Measurements from ENCODE around the gene PRDM8. TPM values are rescaled to one million over a fixed set of nuclear protein-coding genes. Genes with fewer than 3 reads are reported as not detected.
"Not testable (repeated sequence)": the region's sequence is repeated elsewhere in the genome, so short reads cannot be mapped to it uniquely, and the experiment has no call there.

Gene PRDM8
- total RNA-seq, 1 donor from 2014 or later, result 0.73 TPM

GRCh38 chr4:80247484-80247883, 50.2 kb downstream of the PRDM8 start:
- DNase-seq; ATAC-seq (ENCODE audit: poor library complexity); intact Hi-C loops (cut with DNase I): not testable (repeated sequence)

- DNase-seq, result no peak
- intact Hi-C loops (cut with DNase I), result no loop called here
- ATAC-seq (ENCODE audit: poor library complexity), result no peak
These were observed 51.8 kb downstream of the PRDM8 start for GRCh38 chr4:80249144-80249543.

GRCh38 chr4:80252427-80252826, 55.1 kb downstream of the PRDM8 start:
- DNase-seq (no peak), ATAC-seq (ENCODE audit: poor library complexity) (no peak)
- intact Hi-C loops (cut with DNase I), result no loop called here

- no peak for DNase-seq
- intact Hi-C loops (cut with DNase I), result no loop called here
- no peak for ATAC-seq (ENCODE audit: poor library complexity)
These were observed 55.6 kb downstream of the PRDM8 start for GRCh38 chr4:80252953-80253352.

GRCh38 chr4:80253510-80253909, 56.2 kb downstream of the PRDM8 start:
- DNase-seq (no peak), ATAC-seq (ENCODE audit: poor library complexity) (no peak)
- intact Hi-C loops (cut with DNase I), result no loop called here

Other genes starting within 250 kb of the PRDM8 start
- 49.7 TPM for gene ANTXR2, start 124.3 kb upstream of the PRDM8 start, total RNA-seq
- 0.91 TPM for gene FGF5, start 69.2 kb downstream of the PRDM8 start, total RNA-seq
- gene CFAP299, start 138.2 kb downstream of the PRDM8 start, total RNA-seq, result not detected